Dermis blood vessel endothelial cell (primary cell): ENCODE measurements around the gene FBXW10. TPM values are rescaled to one million over a fixed set of nuclear protein-coding genes. Genes with fewer than 3 reads are reported as not detected.
"Not testable (repeated sequence)": the region's sequence is repeated elsewhere in the genome, so short reads cannot be mapped to it uniquely, and the experiment has no call there.

ENCODE experiments used
- DNase-seq: peaks from one replicate; pipeline ENCODE4 v3.0.0; 2010
- total RNA-seq: library from RNA; depleted of rRNA; stranded (reverse); fragments of >200 nt; gene quantifications from 2 replicates; pipeline ENCODE4 v1.2.3, GENCODE V29; 2014

FBXW10 gene
- not detected in 2 replicates for total RNA-seq

- DNase-seq = not testable (repeated sequence)
These were observed at the start of gene FBXW10 for GRCh38 chr17:18743699-18744421. Gene FBXW10 (plus strand): TSS chr17:18744054. CDS start chr17:18744245, 191 bp downstream.

GRCh38 chr17:18695143-18695542 lies 48.7 kb upstream of the FBXW10 start:
- DNase-seq = not testable (repeated sequence)

GRCh38 chr17:18698473-18699103 lies 45.3 kb upstream of the FBXW10 start:
- DNase-seq = not testable (repeated sequence)

- not testable (repeated sequence) for DNase-seq
These were observed 37.9 kb upstream of the FBXW10 start for GRCh38 chr17:18705955-18706354.

- DNase-seq = not testable (repeated sequence)
These were observed 35.6 kb upstream of the FBXW10 start for GRCh38 chr17:18708215-18708614.

- peak; percentile 74 for DNase-seq
These were observed 31.4 kb upstream of the FBXW10 start for GRCh38 chr17:18712354-18712999.

- DNase-seq = peak; percentile 33
These were observed 25.0 kb upstream of the FBXW10 start for GRCh38 chr17:18718643-18719427.

GRCh38 chr17:18719428-18720110 lies 24.3 kb upstream of the FBXW10 start:
- DNase-seq = not testable (repeated sequence)

GRCh38 chr17:18721775-18722547 lies 21.9 kb upstream of the FBXW10 start:
- not testable (repeated sequence) for DNase-seq

GRCh38 chr17:18722612-18723011 lies 21.2 kb upstream of the FBXW10 start:
- DNase-seq = not testable (repeated sequence)

- DNase-seq = not testable (repeated sequence)
These were observed 20.3 kb upstream of the FBXW10 start for GRCh38 chr17:18723509-18723908.

- DNase-seq = peak; percentile 15
These were observed 11.4 kb upstream of the FBXW10 start for GRCh38 chr17:18732438-18732837.

GRCh38 chr17:18733350-18733749 lies 10.5 kb upstream of the FBXW10 start:
- DNase-seq = not testable (repeated sequence)

GRCh38 chr17:18739616-18740391 lies 4.0 kb upstream of the FBXW10 start:
- not testable (repeated sequence) for DNase-seq

GRCh38 chr17:18741228-18741627 lies 2.6 kb upstream of the FBXW10 start:
- DNase-seq = not testable (repeated sequence)

- DNase-seq = not testable (repeated sequence)
These were observed 872 bp downstream of the FBXW10 start for GRCh38 chr17:18744726-18745125.

GRCh38 chr17:18746551-18746950 lies 2.7 kb downstream of the FBXW10 start:
- not testable (repeated sequence) for DNase-seq

- DNase-seq = not testable (repeated sequence)
These were observed 3.6 kb downstream of the FBXW10 start for GRCh38 chr17:18747501-18747900.

GRCh38 chr17:18750242-18750641 lies 6.4 kb downstream of the FBXW10 start:
- not testable (repeated sequence) for DNase-seq

- not testable (repeated sequence) for DNase-seq
These were observed 10.1 kb downstream of the FBXW10 start for GRCh38 chr17:18753829-18754409.
